ENCODE results near the gene LRRC7.

- no peak for TF ChIP-seq CTCF (conservative IDR thresholded peaks at IDR 0.05; ENCODE audit: low read depth in 2 of 2)
- no peak for TF ChIP-seq REST (IDR thresholded peaks at IDR 0.05; ENCODE audit: unreplicated experiment)
- no peak for TF ChIP-seq EZH2phosphoT487 (IDR thresholded peaks at IDR 0.05; ENCODE audit: unreplicated experiment)
- no peak for TF ChIP-seq POLR2AphosphoS5 (IDR thresholded peaks at IDR 0.05; ENCODE audit: low read depth)
- no peak for TF ChIP-seq EZH2 (IDR thresholded peaks at IDR 0.05; ENCODE audit: low read depth, unreplicated experiment)
- no peak for TF ChIP-seq CREB1 (CRISPR knock-in tag; IDR thresholded peaks at IDR 0.05; ENCODE audit: low read depth)
- no peak for TF ChIP-seq ZNF331 (CRISPR knock-in tag; IDR thresholded peaks at IDR 0.05; ENCODE audit: low read depth)
- no peak for TF ChIP-seq NANOG (IDR thresholded peaks at IDR 0.05; ENCODE audit: borderline replicate concordance)
- no peak for TF ChIP-seq ETS1 (IDR thresholded peaks at IDR 0.05)
- no peak for TF ChIP-seq ZNF114 (CRISPR knock-in tag; IDR thresholded peaks at IDR 0.05)
- TF ChIP-seq ZNF462 (CRISPR knock-in tag; IDR thresholded peaks at IDR 0.05) = no peak
- no peak for TF ChIP-seq STAT1 (IDR thresholded peaks at IDR 0.05; ENCODE audit: unreplicated experiment)
- no peak for TF ChIP-seq JUNB (IDR thresholded peaks at IDR 0.05; ENCODE audit: unreplicated experiment)
Measured at GRCh38 chr1:69662321-69662720, 94.6 kb downstream of the LRRC7 start.
